ENCODE data around the gene ERBB2. TPM values are rescaled to one million over a fixed set of nuclear protein-coding genes. Genes with fewer than 3 reads are reported as not detected.
A peak's percentile ranks its signal among the peaks of the same experiment; 100 is the strongest.

Gene ERBB2
- total RNA-seq, 3 donors from 2014 or later = 2.3 to 3.4 (median 2.9) TPM

- Mint-ChIP-seq H3K9me3 (no peaks in the 10 kb centered on the region), H3K4me3 (peak within 1 kb of the TSS; percentile 90), H3K27me3 (ENCODE audit: low read depth) (no peaks in the 10 kb centered on the region), H3K36me3 (ENCODE audit: insufficient read depth) (peaks cover 11% of the 10 kb centered on the region), H3K4me1 (ENCODE audit: low read depth) (peaks cover 18% of the 10 kb centered on the region)
- DNase-seq (peak; percentile 94), ATAC-seq (peak; percentile 93 to 96)
These were observed 30.4 kb downstream of the ERBB2 start, which contains the start of gene MIEN1 for GRCh38 chr17:39730095-39730921. Gene MIEN1, minus strand, starts transcription at chr17:39730532. Its CDS starts 37 bp downstream, at chr17:39730495.

- peaks cover 7% of the 10 kb centered on the region for H3K27me3 Mint-ChIP-seq (ENCODE audit: low read depth)
- H3K4me1 Mint-ChIP-seq (ENCODE audit: low read depth) = peaks cover 18% of the 10 kb centered on the region
- peaks cover 8% of the 10 kb centered on the region for H3K36me3 Mint-ChIP-seq (ENCODE audit: insufficient read depth)
- DNase-seq (no peak), ATAC-seq (no peak)
- H3K9me3 Mint-ChIP-seq = no peaks in the 10 kb centered on the region
- H3K4me3 Mint-ChIP-seq = peak overlapping the region; percentile 37
These were observed 32.7 kb downstream of the ERBB2 start for GRCh38 chr17:39732586-39732985.

GRCh38 chr17:39735882-39736281 is 36.0 kb downstream of the ERBB2 start:
- ATAC-seq = no peak
- no peaks in the 10 kb centered on the region for H3K9me3 Mint-ChIP-seq
- peaks cover 15% of the 10 kb centered on the region for H3K4me1 Mint-ChIP-seq (ENCODE audit: low read depth)
- no peaks in the 10 kb centered on the region for H3K36me3 Mint-ChIP-seq (ENCODE audit: insufficient read depth)
- DNase-seq = no peak
- no peak overlapping the region for H3K4me3 Mint-ChIP-seq
- peaks cover 25% of the 10 kb centered on the region for H3K27me3 Mint-ChIP-seq (ENCODE audit: low read depth)

- ATAC-seq (no peak), DNase-seq (no peak)
- Mint-ChIP-seq H3K27me3 (ENCODE audit: low read depth) (peaks cover 27% of the 10 kb centered on the region), H3K4me3 (peak overlapping the region; percentile 26), H3K36me3 (ENCODE audit: insufficient read depth) (no peaks in the 10 kb centered on the region), H3K9me3 (no peaks in the 10 kb centered on the region), H3K4me1 (ENCODE audit: low read depth) (peaks cover 15% of the 10 kb centered on the region)
These were observed 36.7 kb downstream of the ERBB2 start for GRCh38 chr17:39736319-39737165.

GRCh38 chr17:39737206-39737759 is 37.4 kb downstream of the ERBB2 start:
- Mint-ChIP-seq H3K4me3 (no peak overlapping the region), H3K9me3 (no peaks in the 10 kb centered on the region)
- ATAC-seq = no peak

GRCh38 chr17:39737760-39738567 is 38.1 kb downstream of the ERBB2 start, which contains the start of gene GRB7:
Gene GRB7, plus strand, starts transcription at chr17:39737938. Its CDS starts 4,364 bp downstream, at chr17:39742302.
- ATAC-seq (peak; percentile 4 to 13), DNase-seq (no peak)
- Mint-ChIP-seq H3K9me3 (no peaks in the 10 kb centered on the region), H3K27me3 (ENCODE audit: low read depth) (peaks cover 27% of the 10 kb centered on the region), H3K36me3 (ENCODE audit: insufficient read depth) (no peaks in the 10 kb centered on the region), H3K4me3 (peak within 1 kb of the TSS; percentile 72), H3K4me1 (ENCODE audit: low read depth) (peaks cover 14% of the 10 kb centered on the region)

More at GRCh38 chr17:39737206-39737759, 37.4 kb downstream of the ERBB2 start:
- Mint-ChIP-seq H3K4me1 (ENCODE audit: low read depth) (peaks cover 15% of the 10 kb centered on the region), H3K27me3 (ENCODE audit: low read depth) (peaks cover 27% of the 10 kb centered on the region), H3K36me3 (ENCODE audit: insufficient read depth) (no peaks in the 10 kb centered on the region)
- no peak for DNase-seq

- Mint-ChIP-seq H3K4me3 (peak overlapping the region; percentile 72), H3K36me3 (ENCODE audit: insufficient read depth) (no peaks in the 10 kb centered on the region), H3K27me3 (ENCODE audit: low read depth) (peaks cover 27% of the 10 kb centered on the region), H3K4me1 (ENCODE audit: low read depth) (peaks cover 14% of the 10 kb centered on the region), H3K9me3 (no peaks in the 10 kb centered on the region)
- peak; percentile 46 for DNase-seq
- peak; percentile 96 for ATAC-seq
These were observed 38.7 kb downstream of the ERBB2 start for GRCh38 chr17:39738568-39738901.

GRCh38 chr17:39738983-39739884 is 39.4 kb downstream of the ERBB2 start:
- Mint-ChIP-seq H3K4me3 (no peak overlapping the region), H3K36me3 (ENCODE audit: insufficient read depth) (no peaks in the 10 kb centered on the region), H3K9me3 (no peaks in the 10 kb centered on the region), H3K27me3 (ENCODE audit: low read depth) (peaks cover 27% of the 10 kb centered on the region), H3K4me1 (ENCODE audit: low read depth) (peaks cover 14% of the 10 kb centered on the region)
- no peak for DNase-seq
- ATAC-seq = peak in 1 of 2 donors; percentile 4

GRCh38 chr17:39739885-39740356 is 40.1 kb downstream of the ERBB2 start:
- Mint-ChIP-seq H3K36me3 (ENCODE audit: insufficient read depth) (no peaks in the 10 kb centered on the region), H3K27me3 (ENCODE audit: low read depth) (peaks cover 27% of the 10 kb centered on the region), H3K4me1 (ENCODE audit: low read depth) (peaks cover 14% of the 10 kb centered on the region), H3K9me3 (no peaks in the 10 kb centered on the region), H3K4me3 (no peak overlapping the region)
- ATAC-seq = no peak
- DNase-seq = no peak

- H3K27me3 Mint-ChIP-seq (ENCODE audit: low read depth) = peaks cover 27% of the 10 kb centered on the region
These were observed 40.7 kb downstream of the ERBB2 start for GRCh38 chr17:39740357-39741111.

GRCh38 chr17:39742126-39742855 is 42.4 kb downstream of the ERBB2 start:
- ATAC-seq (no peak), DNase-seq (no peak)
- H3K36me3 Mint-ChIP-seq (ENCODE audit: insufficient read depth) = no peaks in the 10 kb centered on the region
- peaks cover 21% of the 10 kb centered on the region for H3K27me3 Mint-ChIP-seq (ENCODE audit: low read depth)
- H3K4me3 Mint-ChIP-seq = no peak overlapping the region
- no peaks in the 10 kb centered on the region for H3K9me3 Mint-ChIP-seq
- peaks cover 14% of the 10 kb centered on the region for H3K4me1 Mint-ChIP-seq (ENCODE audit: low read depth)

More at GRCh38 chr17:39740357-39741111, 40.7 kb downstream of the ERBB2 start:
- H3K36me3 Mint-ChIP-seq (ENCODE audit: insufficient read depth) = no peaks in the 10 kb centered on the region
- no peak for ATAC-seq
- no peaks in the 10 kb centered on the region for H3K9me3 Mint-ChIP-seq
- peaks cover 14% of the 10 kb centered on the region for H3K4me1 Mint-ChIP-seq (ENCODE audit: low read depth)
- H3K4me3 Mint-ChIP-seq = no peak overlapping the region
- DNase-seq = no peak
